GM19099 (cell line): ENCODE measurements around the gene FJX1.

ENCODE experiments used
- POLR2A ChIP-seq: IDR thresholded peaks from 3 replicates; pipeline ENCODE4 v1.6.1; 2011; ENCODE audit warnings: low read depth; ENCODE audit not compliant: insufficient read length; ENCODE audit errors: extremely low read depth

The FJX1 gene

DNA sequence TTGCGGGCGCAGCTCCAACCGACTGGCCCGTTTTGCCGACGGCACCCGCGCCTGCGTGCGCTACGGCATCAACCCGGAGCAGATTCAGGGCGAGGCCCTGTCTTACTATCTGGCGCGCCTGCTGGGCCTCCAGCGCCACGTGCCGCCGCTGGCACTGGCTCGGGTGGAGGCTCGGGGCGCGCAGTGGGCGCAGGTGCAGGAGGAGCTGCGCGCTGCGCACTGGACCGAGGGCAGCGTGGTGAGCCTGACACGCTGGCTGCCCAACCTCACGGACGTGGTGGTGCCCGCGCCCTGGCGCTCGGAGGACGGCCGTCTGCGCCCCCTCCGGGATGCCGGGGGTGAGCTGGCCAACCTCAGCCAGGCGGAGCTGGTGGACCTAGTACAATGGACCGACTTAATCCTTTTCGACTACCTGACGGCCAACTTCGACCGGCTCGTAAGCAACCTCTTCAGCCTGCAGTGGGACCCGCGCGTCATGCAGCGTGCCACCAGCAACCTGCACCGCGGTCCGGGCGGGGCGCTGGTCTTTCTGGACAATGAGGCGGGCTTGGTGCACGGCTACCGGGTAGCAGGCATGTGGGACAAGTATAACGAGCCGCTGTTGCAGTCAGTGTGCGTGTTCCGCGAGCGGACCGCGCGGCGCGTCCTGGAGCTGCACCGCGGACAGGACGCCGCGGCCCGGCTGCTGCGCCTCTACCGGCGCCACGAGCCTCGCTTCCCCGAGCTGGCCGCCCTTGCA, 1.0 kb downstream of the FJX1 start:
- TF ChIP-seq POLR2A: no peak

DNA sequence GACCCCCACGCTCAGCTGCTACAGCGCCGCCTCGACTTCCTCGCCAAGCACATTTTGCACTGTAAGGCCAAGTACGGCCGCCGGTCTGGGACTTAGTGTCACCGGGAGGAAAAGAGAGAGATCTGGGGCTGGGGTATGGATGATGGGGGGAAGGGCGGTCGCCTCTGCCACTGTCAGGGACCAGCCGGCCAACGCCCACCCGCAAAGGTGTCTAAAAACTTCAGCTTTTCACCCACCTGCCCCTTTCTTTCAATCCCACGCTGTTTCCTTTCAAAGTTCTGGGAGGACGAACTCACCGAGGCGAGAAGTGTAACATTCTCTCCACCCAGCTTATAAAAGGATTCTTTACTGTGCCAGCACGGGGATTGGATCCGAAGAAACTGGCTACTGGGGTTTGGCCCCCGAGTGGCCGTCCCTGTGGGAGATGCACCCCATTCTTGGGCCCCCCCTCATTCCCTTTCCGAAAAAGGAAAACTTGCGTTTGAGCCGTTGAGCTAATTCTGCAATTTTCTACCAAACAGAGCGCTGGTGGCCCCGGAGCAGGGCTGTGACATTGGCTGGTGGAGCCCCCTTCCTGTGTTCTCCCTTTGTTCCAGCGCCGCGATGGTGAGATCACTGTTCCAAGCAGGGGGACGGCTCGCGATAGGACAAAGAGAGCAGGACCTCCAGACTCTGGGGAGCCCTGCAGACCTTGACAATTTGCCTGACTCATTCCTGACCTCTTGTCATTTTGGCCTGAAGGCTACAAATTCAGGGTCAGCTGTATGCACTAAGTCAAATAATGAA, 1.8 kb downstream of the FJX1 start:
- no peak for TF ChIP-seq POLR2A

DNA sequence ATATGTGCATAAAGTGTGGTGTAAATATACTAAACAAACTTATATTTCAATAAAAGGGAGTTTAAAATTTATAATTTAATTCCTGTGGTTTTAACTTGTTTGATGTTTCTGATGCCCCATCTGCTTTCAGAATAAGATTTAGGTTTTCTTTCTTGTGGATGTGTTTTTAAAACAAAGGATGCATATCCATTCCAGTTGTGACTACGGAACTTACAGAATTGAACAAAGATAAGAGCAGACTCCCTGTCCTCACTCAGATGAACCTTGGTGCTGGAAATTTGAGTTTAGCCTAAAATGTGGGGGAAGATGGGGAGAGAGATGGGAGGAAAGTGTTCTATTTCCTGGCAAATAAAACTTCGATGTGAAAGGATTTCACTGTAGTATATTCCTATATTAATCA, 2.5 kb downstream of the FJX1 start:
- no peak for TF ChIP-seq POLR2A

DNA sequence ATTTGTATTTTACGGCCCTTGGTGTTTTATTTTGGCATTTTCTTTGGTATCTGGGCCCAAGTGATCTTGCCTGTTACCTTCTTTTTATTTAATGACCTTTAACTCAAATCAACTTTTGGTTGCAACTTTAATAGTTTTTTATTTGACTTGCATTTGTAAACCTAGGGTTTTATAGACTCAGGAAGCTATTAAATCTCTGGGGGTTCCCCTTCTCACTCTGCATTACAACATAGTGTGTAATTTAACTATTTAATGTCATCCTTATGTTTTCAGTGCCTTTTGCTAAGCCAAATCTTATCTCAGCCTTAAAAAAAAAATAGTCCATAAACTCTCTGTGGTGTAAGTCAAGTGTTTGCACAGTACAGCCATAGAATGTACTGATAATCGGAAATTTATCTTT, 3.4 kb downstream of the FJX1 start:
- TF ChIP-seq POLR2A: no peak

DNA sequence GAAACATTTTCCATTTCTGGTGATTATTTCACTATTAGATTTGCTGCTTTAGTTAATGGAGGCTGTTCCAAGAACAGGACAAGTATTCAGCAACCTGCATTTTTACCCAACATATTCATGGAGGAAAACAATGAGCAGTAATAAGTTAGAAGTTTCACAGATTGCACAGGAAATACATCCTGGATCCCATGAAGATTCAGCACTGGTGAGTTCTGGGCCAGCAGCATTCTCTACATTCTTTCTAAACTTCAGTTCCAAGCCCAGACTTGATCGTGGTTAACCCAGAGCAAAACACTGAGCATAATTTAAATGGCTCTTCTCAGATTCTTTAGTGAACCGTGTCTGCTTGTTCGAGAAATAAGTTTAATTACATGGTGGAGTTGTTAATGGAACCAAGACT, 3.8 kb downstream of the FJX1 start:
- TF ChIP-seq POLR2A: no peak

DNA sequence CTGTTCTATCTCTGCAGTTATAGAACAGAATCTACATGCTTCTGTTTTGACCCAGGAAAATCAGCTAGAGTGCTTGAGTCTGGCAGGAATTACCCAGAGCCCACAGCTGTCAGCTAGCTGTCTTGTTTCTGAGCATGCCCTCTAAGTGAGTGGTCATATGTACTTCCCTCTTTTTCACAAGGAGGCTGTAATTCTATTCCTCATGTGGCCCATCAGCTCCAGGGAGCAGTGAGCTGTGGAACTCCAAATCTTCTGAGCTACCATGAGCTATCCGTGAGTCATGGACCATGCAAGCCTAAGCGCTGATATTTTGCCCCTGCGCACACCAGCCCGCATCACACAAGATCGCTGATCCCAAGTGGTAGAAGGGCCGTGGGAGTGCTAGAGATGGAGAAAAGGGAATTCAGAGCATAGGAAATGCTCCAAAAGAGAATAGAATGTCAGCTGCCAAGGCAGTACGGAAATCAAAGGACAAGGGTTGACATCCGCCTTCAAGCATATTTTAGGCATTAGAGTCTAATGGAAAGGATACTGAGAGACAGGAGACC, 5.4 kb downstream of the FJX1 start:
- TF ChIP-seq POLR2A: no peak

DNA sequence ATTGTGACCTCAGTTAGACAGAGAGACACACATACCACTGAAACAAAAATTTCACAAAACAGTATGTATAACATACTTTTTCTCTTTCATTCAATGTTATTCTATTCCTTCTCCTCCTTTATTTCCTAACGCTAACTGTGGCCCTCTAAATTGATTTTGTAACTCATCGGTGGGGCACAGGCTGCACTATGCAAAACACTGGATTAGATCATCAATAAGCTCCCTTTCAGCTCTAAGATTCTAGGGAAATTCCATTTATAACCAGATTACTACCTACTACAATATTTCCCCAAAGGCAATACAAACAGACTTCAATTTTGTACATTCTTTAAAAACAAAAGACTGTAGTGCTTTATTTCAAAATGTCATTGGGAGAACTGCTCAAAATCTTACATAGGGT, 6.1 kb downstream of the FJX1 start:
- no peak for TF ChIP-seq POLR2A

DNA sequence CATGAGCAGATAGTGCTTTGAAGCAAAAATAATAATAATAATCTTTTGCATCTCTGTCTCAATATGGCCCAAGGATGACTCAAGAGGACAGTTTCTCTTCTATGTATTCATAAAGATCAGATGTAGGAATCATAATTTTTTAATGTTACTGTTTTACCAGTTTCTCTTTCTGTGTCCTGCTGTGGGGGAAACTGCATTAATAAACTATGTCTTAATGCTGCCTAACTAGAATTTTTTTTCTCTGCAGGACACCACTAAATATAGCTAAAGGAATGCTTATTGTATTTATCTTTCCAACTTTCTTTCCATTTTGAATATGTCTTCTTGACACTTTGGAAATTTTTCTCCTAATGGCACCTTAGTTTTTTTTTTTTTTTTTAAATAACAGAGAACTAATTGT, 6.5 kb downstream of the FJX1 start:
- TF ChIP-seq POLR2A: no peak

DNA sequence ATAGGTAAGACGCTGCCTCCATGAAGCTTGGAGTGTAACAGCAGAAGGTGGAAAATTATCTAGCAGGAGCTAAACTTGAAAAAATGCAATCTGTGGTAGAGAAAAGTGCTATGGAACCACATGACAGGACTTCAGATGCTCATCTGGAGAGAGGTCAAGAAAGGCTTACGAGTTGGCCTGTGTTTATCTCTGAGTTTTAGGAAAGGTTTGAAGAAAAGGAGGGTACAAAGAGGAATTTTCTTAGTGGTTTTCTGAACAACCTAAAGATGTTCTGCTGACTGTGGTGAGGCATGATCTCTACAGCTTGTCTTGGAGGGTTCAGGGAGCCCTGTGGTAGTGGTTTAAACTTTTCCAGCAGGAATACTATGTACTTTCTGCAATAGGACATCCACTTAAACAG, 8.2 kb downstream of the FJX1 start:
- no peak for TF ChIP-seq POLR2A

DNA sequence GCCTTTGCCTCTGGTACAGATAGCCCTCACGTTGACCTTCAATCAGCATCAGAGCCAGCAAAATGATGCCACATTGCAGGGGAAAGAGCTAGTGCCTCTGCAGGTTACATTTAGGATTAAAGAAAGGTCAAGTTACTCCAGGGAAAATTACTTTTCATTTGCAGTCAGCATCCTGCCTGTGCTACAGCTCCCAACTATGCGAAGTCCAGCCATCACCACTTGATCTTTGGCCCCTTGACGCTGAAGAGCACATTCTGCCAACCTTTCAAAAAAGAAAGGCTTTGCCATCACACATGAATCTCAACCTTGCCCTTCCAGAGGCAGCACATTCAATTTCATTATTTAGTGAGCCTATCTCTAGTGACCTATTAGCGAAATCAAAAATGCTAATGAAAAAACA, 11.3 kb downstream of the FJX1 start:
- TF ChIP-seq POLR2A: no peak

DNA sequence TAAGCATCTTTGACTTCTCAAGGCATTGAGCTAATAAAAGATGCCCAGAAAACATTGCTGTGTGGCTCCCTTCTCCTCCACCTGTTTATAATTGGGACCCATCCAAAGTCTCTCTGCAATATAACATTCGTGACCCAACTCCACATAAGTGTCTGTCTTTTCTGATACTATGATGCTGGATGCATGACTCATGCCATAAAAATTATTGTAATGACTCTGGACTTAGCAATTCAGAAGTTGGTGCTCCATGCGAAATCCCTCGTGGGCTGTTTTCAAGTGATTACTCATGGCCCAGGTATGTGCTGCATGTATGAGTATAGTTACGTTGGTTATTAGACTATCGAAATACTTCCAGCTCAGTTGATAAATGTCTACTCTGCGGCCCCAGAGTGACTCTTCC, 11.7 kb downstream of the FJX1 start:
- TF ChIP-seq POLR2A: no peak

DNA sequence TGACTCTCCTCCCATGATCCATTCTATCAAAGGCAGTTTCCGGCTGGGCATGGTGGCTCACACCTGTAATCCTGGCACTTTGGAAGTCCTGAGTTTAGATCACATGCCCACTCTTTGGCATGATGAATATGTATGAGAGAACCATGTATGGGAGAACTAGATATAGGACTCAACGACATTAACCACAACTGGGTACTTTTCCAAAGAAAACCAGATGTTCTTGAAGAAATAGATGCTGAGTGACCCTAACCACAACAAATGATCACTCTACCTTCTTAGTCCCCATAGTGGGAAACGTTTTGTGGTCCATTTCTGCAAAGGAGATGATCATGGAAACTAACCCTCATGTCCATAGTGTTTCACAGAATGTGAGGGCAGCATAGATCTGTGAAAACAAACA, 13.6 kb downstream of the FJX1 start:
- no peak for TF ChIP-seq POLR2A

DNA sequence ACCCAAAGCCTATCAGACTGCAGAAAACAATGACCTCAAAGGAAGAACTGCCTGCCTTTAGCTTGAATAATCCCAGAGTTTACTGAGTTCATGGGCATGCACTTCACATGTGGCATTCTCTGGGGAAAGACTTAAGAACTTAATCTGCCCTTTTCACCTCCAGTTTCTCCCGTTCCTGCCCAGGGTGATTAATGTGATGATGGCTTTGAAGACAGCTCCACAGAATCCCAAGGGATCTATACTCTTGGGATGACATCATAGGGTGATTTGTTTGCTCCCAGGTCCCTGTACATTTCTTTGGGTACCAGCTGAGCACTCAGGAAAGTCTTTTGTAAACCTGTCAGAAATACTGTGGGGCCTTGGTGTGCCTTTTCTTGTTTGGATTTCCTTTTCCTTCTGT, 14.0 kb downstream of the FJX1 start:
- TF ChIP-seq POLR2A: no peak

DNA sequence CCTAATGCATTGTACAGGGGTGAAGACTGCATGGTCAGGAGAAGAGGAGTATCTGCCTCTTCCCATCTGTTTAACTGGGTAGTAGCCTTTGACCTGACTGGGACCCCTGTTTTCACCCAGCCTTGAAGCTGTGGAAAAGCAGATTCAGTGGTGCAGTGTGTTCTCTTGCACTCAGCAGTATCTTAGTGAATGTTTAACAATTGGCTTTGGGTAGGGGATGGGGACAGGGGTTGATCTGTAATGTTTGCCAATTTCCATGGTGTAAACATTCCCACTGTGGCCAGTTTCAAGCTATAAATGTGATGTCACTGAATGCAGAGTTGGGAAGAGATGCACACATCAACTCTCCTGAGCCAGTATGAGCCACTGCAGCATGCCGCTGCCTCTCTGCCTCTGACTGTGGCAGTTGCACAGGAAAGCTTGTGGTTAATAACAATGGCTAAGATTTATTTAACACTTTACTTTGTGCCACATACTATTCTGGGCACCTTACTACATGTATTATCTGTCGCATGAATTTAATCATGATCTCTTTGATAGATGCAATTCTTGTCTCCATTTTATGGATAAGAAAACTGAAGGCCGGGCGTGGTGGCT, 15.7 kb downstream of the FJX1 start:
- TF ChIP-seq POLR2A: no peak

DNA sequence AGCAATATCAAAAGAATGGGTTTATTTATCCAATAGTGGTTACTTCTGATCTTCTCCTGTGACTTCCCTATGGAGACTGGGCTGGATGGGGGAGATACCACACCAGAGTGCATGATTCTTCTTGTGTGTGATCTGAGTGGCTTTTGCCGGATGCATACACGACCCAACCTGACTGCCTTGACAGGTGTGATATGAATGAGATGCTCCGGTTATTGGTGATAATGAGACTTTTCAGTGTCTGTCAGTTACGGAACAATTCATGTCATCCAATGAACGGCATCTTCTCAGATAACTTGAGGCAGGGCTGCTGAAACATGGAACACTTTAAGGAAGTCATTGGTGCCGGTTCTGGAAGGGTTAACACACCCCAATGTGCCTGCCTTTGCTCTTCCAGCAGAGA, 17.7 kb downstream of the FJX1 start:
- no peak for TF ChIP-seq POLR2A

DNA sequence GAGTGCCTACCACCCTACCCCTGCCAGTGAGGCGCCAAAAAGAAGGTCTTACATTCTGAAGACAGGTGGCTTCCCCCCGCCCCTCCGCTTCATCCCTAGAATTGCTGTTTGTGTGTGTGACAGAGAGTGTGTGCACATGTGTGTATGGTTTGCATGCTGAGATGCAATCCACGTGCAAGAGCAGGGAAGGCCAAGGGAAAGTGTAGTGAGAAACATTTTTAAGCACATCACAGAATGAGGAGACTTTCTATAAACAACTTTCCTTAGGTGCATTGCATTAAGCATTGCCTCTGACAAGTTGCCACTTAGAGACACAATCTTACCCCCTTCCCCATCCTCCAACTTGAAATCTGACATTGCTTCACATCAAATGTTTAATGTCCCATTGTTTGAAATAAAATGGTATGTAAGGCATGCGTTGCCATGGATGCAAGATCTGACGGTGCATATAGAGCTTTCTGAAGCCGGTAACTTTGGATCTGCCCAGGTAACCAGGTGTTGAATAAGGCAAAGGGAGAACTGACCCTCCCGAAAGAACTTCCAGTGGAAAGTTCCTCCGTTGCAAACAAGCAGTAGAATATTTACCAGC, 21.4 kb downstream of the FJX1 start:
- TF ChIP-seq POLR2A: no peak

DNA sequence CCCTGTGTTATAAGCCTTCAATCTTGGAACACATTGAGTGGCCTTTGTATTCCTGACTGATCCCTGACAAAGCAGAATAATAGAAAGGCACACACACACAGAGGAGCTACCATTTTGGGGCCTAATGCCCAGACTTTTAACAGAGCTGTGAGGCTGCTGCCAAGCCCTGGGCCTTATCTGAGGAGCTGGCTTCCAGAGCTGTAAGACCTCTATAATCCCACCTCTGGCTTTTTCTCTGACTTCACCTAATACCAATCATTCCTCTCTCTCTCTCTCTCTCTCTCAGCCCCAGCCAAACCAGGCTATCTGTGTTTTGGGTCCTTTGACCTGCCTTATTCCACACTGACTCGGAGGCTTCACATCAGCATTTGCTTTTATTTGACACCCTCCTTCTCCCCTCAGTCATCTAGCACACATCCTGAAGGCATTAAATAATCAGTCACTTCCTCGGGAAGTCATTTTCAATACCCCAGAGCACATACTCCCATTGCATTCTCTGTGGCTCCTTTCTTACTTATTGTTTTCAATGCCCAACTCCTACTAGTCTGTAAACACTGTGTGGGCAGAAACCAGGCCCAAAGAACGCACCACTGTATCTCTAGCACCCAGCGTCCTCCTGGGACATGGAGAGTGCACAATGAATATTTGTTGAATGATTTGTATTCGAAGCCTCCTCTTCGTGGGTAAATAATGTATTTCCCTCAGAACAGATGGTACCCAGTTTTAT, 23.1 kb downstream of the FJX1 start:
- TF ChIP-seq POLR2A: no peak
